Daoy (cell line): Measurements from ENCODE around the gene PSMB11. TPM values are rescaled to one million over a fixed set of nuclear protein-coding genes. Genes with fewer than 3 reads are reported as not detected.

Experiments used
- DNase-seq: peaks from one replicate; pipeline ENCODE4 v3.0.0-alpha.2; 2015; ENCODE audit warnings: low read depth
- total RNA-seq: library from RNA; depleted of rRNA; stranded (reverse); fragments of >200 nt; shearing (Covaris generic); gene quantifications from 2 replicates; pipeline ENCODE4 v1.2.3, GENCODE V29; 2014

PSMB11 gene
- total RNA-seq, 1 experiment from 2014 or later, result not detected

- no peak for DNase-seq
These were observed 26.4 kb upstream of the PSMB11 start for GRCh38 chr14:23015618-23016017.

DNA sequence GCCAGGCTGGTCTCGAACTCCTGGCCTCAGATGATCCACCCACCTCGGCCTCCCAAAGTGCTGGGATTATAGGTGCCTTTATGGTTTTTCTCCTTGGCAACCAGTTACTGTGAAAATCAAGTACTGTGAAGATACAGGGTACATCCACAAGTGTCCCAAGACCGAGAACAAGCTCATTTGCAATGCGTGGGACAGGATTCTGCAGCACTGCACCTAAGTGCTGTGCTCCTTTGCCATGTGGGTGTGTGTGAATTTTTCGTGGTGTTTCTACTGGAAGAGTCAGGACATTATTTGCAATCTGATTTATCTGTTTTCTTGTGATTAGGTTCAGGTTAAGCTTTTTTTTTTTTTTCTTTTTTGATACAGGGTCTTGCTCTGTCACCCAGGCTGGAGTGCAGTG, 24.9 kb upstream of the PSMB11 start:
- DNase-seq, result no peak

DNA sequence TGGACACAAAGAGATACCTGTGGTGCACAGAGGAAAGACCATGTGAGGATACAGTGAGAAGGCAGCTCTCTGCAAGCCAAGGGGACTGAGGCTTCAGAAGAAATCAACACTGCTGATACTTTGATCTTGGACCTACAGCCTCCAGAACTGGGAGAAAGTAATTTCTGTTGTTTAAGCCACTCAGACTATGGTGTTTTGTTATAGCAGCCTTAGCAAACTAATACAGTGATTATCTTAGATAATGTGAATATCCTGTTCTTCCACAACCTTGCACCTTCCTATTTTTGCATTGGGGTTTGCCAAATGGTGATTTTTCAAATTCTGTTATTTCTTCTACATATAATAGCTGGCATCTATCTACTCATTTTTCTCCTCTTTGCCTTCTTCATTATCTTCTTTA, 23.9 kb upstream of the PSMB11 start:
- no peak for DNase-seq

DNA sequence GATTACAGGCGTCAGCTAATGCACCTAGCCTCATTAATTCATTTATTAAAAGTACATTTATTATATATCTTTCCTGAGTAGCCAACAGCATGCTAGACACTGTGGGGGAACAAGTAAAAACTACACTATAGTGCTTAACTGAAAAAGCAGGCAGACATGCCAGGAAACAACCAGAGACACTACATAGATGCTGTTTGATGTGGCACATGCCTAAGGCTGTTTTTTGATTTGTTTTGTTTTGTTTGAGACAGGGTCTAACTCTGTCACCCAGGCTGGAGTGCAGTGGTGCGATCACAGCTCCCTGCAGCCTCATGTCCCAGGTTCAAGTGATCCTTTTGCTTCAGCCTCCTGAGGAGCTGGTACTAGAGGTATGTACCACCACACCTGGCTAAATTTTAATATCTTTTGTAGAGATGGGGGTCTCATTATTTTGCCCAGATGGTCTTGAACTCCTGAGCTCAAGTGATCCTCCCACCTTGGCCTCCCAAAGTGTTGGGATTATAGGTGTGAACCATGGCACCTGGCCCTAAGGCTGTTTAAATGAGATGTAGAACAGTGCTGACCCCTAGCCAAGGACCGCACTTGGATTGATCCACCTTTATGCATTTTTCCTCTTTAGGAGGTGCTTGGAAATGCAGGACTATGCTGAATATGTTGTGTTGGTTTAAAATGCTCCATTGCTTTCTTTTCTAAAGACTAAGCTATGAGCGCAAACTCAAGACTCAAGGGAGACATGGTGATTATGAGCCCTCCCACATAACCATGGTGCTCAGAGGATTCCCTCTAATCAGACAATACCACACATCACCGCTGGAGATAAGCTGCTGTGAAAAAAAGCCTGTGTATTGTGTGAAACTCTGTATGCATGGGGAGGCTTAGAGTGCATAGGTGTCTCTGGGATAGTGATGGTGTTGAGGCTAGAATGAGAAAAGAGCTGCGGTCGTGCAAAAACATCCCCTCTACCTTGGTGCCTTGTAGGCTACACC, 21.6 kb upstream of the PSMB11 start:
- DNase-seq, result no peak

GRCh38 chr14:23021434-23021833, 20.6 kb upstream of the PSMB11 start:
- no peak for DNase-seq

DNA sequence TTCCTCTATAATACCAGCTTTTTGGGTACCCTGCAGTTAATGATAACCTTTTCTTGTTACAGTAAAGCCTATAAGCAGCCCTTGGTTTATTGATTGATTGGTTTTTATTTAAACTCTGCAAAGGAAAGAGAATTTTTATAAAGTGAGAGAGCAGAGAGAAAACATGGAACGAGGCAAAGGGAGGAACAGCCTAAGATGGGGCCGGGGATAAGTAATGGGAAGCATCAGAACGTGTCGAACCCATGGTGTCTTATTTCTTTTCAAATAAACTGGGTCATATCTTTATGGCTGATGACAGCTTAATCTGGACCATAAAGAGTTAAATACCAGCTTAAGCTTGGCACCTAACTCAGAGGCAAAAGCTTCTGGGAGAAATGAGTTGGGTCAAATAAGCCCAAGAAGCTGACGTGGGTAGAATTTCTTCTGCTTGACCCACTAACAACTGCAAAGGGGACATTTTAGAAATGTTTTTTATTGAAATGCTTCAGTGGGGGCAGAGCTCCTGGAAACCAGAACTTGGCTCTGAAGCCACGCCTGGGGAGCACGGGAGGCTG, 20.0 kb upstream of the PSMB11 start:
- DNase-seq, result no peak

GRCh38 chr14:23023022-23023794, 18.8 kb upstream of the PSMB11 start:
- DNase-seq, result no peak

DNA sequence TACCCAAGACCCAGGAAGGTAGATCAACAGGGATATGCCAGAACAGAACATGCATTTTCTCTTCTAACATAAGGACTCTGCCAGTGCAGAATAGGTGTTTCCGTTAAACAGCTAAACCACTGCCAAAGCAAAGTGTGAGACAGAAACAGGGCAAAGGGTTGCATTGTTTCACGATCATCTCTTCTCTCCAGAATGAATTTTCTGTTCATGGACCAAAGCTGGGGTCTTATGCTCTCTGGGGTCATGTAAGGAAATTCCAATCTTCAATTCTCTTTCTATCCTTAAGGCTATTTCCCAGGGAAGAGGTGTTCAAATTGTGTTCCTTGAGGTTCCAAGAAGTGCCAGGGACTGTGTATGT, 18.2 kb upstream of the PSMB11 start:
- no peak for DNase-seq

DNA sequence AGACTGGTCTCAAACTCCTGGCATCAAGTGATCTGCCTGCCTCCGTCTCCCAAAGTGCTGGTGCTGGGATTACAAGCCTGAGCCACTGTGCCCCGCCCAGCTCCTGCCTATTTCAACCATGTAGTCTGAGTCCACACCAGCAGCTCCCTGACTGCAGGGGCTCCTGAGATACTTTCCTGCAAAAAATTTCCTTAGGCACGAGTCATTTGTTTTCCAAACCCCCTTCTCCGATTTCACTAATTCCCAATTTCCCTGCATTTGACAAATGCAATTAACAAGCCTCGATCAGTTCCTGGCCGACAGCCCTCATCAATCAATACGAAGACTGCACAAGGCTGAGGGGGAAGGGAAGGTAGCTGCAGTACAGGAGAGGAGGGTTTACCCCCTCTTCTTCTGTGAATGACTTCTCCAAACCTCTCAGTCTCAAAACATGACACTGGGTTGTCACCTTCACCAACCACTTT, 17.4 kb upstream of the PSMB11 start:
- no peak for DNase-seq

DNA sequence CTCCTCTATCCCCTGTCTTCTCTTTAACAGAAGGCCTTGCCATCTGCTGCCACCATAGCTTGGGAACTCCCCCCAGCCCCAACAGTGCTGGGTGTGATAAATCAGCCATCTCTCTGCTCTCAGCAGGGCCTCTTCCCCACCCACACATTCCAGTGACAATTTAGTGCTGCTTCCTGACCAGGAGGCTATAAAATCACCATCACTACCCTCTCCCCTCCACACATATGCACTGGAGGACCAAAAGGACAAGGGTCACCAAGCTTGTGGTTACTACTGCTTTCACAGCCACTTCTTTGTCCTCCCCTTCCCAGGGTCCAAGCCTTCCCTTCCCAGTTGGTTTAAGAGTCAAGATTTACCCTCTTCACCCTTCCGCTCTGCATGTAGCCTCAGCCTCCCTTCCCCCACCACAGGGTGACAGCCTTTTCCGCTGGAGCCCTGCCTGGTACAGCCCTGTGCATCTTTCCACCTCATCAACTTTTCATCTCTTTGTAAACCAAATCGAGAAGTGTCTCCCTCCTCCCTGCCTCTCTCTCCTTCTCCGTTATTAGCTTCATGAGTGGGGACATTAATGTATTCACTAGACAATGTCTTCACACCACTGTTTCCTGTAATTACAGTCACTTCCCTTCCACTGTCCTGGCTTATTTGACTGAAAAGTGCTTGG, 16.7 kb upstream of the PSMB11 start:
- DNase-seq, result no peak

GRCh38 chr14:23028799-23029198, 13.2 kb upstream of the PSMB11 start:
- no peak for DNase-seq

DNA sequence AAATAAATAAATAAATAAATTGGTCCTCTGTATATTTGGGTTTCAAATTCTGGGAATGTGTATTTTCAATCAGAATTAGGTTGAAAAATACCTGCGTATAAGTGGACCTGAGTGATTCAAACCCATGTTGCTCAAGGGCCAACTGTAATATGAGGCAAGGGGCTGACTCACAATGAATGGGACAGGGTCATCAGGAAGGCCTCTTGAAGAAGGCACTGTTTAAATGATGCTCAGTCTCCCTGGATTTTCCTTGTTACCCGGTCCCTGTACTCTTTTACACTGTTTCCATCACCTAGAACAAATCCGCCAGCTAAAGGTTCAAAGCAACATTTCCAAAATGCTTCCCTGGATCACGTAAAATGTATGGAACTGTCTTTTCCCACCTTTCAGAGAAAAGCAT, 11.1 kb upstream of the PSMB11 start:
- no peak for DNase-seq

GRCh38 chr14:23033251-23033727, 8.7 kb upstream of the PSMB11 start:
- DNase-seq, result no peak

GRCh38 chr14:23033801-23034497, 8.1 kb upstream of the PSMB11 start:
- DNase-seq, result no peak

GRCh38 chr14:23034498-23035302, 7.3 kb upstream of the PSMB11 start, which contains the start of gene PSMB5:
TSS of gene PSMB5 (minus strand) at chr14:23034900. CDS start at chr14:23034881, 19 bp downstream.
- peak; percentile 98 for DNase-seq

DNA sequence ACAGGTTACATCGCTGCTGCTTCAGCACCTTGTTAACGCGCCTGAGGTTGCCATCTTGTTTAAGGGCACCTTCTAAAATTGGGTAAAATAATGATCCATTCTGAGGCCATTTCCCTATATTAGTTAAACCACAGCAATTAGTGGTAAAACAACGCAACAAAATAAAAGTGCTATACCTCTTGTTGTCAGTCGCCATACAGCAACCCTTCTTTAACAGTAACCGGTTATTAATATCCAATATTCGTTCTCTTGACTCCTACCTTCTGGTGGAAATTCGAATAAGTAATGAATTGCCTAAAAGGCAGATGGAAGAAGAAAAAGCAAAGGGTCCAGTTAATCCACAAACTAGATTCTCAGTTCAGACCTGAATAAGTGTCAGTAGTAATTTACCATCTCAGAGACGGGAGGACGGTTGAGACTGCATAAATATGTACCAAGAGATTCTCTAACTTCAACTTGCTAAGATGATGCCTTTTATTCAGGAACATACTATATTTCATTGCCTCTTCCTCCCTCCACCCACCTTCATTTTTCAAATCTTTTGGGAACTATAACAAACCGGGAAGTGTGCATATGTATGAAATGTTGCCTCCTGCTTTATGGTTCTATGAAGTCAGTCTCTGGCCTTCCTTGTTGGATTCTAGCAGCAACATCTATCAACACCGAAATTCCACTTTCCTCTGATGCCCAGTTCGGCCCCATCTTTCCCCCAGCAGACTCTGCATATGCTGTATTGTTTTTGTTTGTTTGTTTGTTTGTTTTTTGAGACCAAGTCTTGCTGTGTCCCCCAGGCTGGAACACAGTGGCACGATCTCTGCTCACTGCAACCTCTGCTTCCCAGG, 6.5 kb upstream of the PSMB11 start:
- DNase-seq, result no peak

- no peak for DNase-seq
These were observed 1.9 kb upstream of the PSMB11 start for GRCh38 chr14:23040100-23040499.

- peak; percentile 34 for DNase-seq
These were observed 283 bp upstream of the PSMB11 start for GRCh38 chr14:23041729-23042128.

DNA sequence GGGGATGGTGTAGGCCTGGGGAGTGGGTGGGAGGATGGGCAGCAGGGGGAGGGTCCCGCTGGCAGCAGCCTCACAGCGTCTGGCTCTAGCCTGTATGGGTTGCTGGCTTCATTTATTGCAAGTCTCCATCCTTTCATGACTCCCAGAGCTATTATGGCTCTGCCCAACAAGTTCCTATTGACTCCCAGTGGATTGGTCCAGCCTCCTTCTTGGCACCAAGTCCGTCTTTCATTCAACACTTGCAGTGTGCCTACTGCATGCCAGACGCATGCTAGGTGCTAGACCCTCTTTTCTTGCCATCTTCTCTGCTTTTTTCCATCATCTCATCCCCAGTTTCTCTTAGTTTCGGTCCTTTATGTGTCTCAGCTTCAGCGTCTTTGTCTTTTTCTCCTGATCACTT, 1.1 kb downstream of the PSMB11 start:
- no peak for DNase-seq
